ENCODE measurements around the gene BBOF1. TPM values are rescaled to one million over a fixed set of nuclear protein-coding genes. Genes with fewer than 3 reads are reported as not detected.
"Not testable (repeated sequence)": the region's sequence is repeated elsewhere in the genome, so short reads cannot be mapped to it uniquely, and the experiment has no call there.

The BBOF1 gene, protein sequence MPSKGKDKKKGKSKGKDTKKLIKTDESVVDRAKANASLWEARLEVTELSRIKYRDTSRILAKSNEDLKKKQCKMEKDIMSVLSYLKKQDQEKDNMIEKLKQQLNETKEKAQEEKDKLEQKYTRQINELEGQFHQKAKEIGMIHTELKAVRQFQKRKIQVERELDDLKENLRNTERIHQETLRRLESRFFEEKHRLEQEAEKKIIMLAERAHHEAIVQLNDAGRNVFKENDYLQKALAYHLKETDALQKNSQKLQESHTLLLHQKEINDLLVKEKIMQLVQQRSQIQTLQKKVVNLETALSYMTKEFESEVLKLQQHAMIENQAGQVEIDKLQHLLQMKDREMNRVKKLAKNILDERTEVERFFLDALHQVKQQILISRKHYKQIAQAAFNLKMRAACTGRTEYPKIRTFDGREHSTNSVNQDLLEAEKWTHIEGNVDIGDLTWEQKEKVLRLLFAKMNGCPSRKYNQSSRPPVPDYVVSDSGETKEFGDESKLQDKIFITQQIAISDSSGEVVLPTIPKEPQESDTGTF
- 3.8 TPM for total RNA-seq
- long read RNA-seq, partial matches to known transcripts = 1 of 16 reads
- long read RNA-seq, other reads (novel, unspliced or antisense) = 15 of 16 reads

DNA sequence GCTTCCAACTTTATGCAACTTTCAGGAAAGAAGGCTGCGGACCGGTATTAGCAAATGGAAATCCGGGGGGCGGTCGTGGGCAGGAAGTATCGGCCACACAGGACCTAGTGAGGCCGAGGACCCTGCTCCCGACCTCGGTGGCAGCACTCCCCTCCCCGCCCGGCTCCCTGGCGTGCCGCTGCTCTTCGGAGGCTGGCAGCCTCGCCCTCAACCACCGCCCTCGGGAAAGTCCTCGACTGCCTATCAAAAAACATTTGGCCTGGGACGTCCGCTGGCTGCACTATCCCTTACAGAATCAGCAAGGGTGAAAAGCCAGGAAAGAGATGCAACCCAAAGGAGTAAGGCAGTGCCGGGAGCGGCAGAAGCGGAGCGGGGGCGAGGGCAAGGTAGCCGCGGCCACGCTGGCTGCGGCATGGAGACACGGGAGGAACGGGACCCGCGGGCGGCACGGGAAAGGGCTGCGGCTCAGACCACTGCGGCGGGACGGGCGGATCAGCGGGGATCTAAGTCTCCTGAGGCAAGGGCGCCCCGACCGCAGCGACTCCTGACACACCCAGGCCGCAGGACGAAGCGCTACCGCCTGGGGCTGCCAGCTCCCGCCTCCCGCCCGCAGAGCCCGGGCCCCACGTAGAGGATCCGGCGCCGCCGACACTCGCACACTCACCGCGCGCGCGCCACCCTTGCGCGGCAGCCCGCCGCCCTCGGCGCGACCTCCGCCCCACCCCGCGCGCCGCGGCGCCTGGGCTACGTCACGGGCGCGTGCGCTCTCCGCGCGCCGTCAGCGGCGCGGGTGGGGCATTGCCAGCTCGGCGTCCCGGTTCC is at the start of gene BBOF1, which contains the start of gene ENTPD5:
Gene BBOF1 (plus strand): TSS at position 764 of the 822 bp plus-strand sequence. CDS start 130 bp downstream, outside the sequence.
Gene ENTPD5 (minus strand): TSS at position 703 of the 822 bp plus-strand sequence. CDS start 31,186 bp downstream, outside the sequence.
- TF ChIP-seq, protein P1, sequence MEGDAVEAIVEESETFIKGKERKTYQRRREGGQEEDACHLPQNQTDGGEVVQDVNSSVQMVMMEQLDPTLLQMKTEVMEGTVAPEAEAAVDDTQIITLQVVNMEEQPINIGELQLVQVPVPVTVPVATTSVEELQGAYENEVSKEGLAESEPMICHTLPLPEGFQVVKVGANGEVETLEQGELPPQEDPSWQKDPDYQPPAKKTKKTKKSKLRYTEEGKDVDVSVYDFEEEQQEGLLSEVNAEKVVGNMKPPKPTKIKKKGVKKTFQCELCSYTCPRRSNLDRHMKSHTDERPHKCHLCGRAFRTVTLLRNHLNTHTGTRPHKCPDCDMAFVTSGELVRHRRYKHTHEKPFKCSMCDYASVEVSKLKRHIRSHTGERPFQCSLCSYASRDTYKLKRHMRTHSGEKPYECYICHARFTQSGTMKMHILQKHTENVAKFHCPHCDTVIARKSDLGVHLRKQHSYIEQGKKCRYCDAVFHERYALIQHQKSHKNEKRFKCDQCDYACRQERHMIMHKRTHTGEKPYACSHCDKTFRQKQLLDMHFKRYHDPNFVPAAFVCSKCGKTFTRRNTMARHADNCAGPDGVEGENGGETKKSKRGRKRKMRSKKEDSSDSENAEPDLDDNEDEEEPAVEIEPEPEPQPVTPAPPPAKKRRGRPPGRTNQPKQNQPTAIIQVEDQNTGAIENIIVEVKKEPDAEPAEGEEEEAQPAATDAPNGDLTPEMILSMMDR (IDR thresholded peaks at IDR 0.05; ENCODE audit: borderline replicate concordance) = no peak
- DNase-seq = peak; percentile 88
- Histone ChIP-seq H3K36me3 (peaks cover 9% of the 10 kb centered on the region), H3K27me3 (ENCODE audit: low read depth) (no peaks in the 10 kb centered on the region), H3K4me1 (peaks cover 23% of the 10 kb centered on the region), H3K9me3 (replicated peaks) (no peaks in the 10 kb centered on the region), H3K4me3 (peak within 1 kb of the TSS; percentile 98), H3K27ac (replicated peaks) (peak within 1 kb of the TSS; percentile 99)
- intact Hi-C loops (cut with micrococcal nuclease) = no loop called here

DNA sequence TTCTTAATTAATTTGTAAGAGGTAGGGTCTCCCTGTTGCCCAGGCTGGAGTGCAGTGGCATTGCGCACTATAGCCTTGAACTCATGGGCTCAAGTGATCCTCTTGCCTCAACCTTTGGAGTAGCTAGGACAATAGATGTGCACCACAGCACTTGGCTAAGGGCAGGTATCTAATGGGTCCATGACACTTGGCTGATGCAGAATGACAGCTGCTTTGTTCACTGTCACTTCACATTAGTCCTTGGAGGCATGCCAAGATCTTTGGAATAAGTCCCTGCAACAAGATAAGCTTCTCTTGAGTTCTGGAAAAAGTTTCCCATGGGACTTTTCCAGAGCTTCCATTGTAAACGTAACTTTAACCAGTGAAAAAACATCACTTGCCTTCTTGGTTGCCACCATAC is 45.7 kb upstream of the BBOF1 start:
- intact Hi-C loops (cut with micrococcal nuclease) = no loop called here
- Histone ChIP-seq H3K27ac (replicated peaks) (no peak overlapping the region), H3K4me3 (no peak overlapping the region), H3K36me3 (peaks cover 55% of the 10 kb centered on the region), H3K27me3 (ENCODE audit: low read depth) (no peaks in the 10 kb centered on the region), H3K4me1 (peaks cover 7% of the 10 kb centered on the region), H3K9me3 (replicated peaks) (no peaks in the 10 kb centered on the region)
- DNase-seq = no peak
- TF ChIP-seq, protein P1 (IDR thresholded peaks at IDR 0.05; ENCODE audit: borderline replicate concordance) = no peak

DNA sequence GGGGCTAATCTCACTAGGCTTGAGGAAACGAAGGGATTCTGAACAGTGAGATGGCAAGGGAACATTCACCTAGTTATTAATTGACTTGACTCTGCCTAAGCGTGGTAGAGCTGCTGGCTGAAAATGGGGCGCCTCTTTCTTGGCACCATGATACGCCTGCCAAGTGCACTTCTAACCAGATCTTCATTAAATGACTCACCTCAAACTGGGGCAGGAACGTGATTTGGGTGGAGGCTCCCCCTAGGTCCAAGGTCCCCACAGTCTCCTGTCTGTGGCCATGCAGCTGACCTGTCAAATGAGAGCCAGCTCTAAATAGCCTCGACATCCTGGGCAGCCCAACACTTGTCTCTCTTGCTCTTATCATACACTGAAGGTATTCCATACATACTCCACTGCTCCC is 43.0 kb upstream of the BBOF1 start:
- intact Hi-C loops (cut with micrococcal nuclease) = no loop called here
- no peaks in the 10 kb centered on the region for H3K9me3 ChIP-seq (replicated peaks)
- peaks cover 30% of the 10 kb centered on the region for H3K36me3 ChIP-seq

DNA sequence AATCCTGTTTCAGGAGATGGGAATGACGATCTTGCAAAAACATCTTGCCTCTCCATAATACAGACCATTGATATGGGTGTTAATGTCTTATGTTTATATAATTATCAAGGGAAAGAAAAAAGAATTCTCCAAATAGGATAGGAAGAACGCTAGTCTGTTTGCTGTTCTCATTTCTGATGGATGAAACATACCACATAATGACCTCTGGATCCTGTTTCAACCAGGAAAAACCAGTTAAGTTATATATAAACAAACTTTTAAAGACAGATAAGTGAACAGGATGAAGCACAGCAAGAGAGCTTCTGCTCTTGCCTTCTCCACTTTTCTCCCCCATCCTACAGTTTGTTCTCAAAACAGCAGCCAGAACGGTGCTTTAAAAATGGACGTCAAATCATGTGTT is 41.3 kb upstream of the BBOF1 start:
- Histone ChIP-seq H3K4me1 (peaks cover 7% of the 10 kb centered on the region), H3K27me3 (ENCODE audit: low read depth) (no peaks in the 10 kb centered on the region), H3K27ac (replicated peaks) (no peak overlapping the region), H3K9me3 (replicated peaks) (no peaks in the 10 kb centered on the region), H3K36me3 (peaks cover 37% of the 10 kb centered on the region), H3K4me3 (no peak overlapping the region)
- intact Hi-C loops (cut with micrococcal nuclease) = no loop called here
- TF ChIP-seq, protein P1 (IDR thresholded peaks at IDR 0.05; ENCODE audit: borderline replicate concordance) = no peak
- DNase-seq = no peak

More for the DNA sequence above, 43.0 kb upstream of the BBOF1 start:
- TF ChIP-seq, protein P1 (IDR thresholded peaks at IDR 0.05; ENCODE audit: borderline replicate concordance) = no peak
- no peaks in the 10 kb centered on the region for H3K27me3 ChIP-seq (ENCODE audit: low read depth)
- H3K4me1 ChIP-seq = peaks cover 7% of the 10 kb centered on the region
- no peak for DNase-seq
- no peak overlapping the region for H3K27ac ChIP-seq (replicated peaks)
- H3K4me3 ChIP-seq = no peak overlapping the region

DNA sequence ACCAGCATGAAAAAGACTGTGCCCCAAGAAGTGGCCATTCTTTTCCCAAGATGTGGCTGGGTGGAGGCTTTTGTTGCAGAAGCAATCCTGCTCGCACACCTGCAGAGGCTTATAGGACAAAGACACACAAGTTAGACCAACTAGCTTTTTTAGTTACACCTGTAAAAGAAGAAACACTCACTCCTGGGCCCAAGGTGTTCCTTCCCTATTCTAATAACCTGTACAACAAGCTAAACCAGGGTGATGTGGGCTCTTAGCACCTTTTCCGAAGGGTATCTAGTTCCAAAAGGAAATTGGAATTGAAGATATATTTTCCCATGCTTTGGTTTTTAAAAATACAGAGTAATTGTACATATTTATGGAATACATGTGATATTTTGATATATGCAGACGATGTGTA is 31.1 kb upstream of the BBOF1 start:
- TF ChIP-seq, protein P1 (IDR thresholded peaks at IDR 0.05; ENCODE audit: borderline replicate concordance) = no peak
- Histone ChIP-seq H3K4me3 (no peak overlapping the region), H3K27ac (replicated peaks) (no peak overlapping the region), H3K36me3 (peaks cover 38% of the 10 kb centered on the region), H3K4me1 (no peaks in the 10 kb centered on the region), H3K27me3 (ENCODE audit: low read depth) (no peaks in the 10 kb centered on the region), H3K9me3 (replicated peaks) (no peaks in the 10 kb centered on the region)
- no peak for DNase-seq
- intact Hi-C loops (cut with micrococcal nuclease) = no loop called here

DNA sequence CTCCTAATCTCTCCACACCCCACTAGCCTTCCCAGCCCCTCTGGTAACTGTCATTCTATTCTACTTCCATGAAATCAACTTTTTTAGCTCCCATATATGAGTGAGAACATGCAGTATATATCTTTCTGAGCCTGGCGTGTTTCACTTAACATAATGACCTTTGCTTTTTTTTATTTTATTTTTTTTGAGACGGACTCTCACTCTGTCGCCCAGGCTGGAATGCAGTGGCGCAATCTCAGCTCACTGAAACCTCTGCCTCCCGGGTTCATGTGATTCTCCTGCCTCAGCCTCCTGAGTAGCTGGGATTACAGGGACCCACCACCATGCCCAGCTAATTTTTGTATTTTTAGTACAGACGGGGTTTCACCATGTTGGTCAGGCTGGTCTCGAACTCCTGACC is 30.5 kb upstream of the BBOF1 start:
- H3K27me3 ChIP-seq (ENCODE audit: low read depth); H3K9me3 ChIP-seq (replicated peaks); intact Hi-C loops (cut with micrococcal nuclease); H3K4me1 ChIP-seq; H3K27ac ChIP-seq (replicated peaks); H3K4me3 ChIP-seq; DNase-seq: not testable (repeated sequence)
- H3K36me3 ChIP-seq = peaks cover 36% of the 10 kb centered on the region
